Measurements from ENCODE around the gene NACA2.
A peak's percentile ranks its signal among the peaks of the same experiment; 100 is the strongest.
"Not testable (repeated sequence)": the region's sequence is repeated elsewhere in the genome, so short reads cannot be mapped to it uniquely, and the experiment has no call there.

NACA2 gene

DNA sequence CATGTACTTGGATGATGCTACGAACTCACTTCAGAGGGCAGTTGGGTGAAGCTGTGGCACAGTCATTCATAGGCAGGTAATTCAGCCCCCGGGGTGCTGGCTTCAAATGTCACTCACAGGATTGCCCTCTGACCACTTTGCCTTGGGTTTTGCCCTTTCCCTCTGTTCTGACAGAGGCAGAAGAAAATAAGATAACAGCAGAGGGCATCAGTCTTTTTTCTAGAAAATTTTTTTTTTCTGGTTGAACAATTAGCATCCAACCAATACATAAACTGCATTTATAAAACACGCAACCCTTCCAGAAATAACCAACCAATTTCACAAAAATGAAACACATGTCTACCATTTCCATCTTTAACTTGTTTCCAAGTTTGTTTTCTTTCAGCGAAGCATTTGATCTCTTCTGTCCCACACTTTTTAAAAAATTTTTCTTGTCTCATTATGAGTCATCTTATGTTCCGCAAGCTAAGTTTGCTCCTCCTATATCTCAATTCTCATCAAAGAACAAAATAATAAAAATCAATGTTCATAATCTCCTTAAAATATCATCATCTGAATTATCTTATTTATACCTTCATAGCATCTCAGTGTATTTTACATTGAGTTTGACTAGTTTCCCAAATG is 15.6 kb downstream of the NACA2 start:
- DNase-seq: no peak

DNA sequence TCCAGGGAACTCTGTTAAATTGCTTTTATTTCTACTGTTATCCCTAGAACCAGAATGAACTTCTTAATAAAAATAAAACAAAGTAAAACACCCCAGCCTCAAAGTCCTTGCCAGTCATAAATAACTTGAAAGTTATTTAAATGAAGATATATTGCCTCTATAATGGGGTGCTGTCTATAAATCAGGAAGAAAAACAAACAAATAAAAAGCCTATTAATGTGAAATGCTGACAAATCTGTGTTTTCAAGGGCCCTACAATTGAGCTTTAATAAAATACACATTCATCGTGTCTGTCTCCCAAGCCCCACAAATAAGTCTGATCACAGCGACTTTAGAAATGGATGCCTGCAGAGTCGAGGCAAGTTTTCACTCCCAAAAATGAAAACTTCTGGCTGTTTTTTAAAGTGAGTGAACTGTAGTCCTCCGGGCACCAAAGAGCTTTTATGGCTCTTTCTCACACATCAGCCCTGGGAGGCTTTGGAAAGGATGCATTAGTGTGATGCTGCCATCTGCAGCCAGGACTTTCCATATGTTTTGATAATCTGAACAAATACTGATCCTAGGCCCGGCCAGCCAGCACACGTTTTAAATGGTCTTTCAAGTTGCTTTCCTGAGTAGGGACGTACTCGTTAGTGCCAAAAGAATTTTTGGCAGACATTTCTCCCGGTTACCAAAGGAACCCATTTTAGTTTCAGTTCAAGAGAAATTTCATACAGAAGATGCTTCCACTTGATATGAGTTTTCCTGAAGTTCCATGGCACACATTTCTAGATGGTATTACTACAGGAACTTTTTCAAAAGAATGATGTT is 16.3 kb downstream of the NACA2 start:
- DNase-seq: peak; percentile 36

DNA sequence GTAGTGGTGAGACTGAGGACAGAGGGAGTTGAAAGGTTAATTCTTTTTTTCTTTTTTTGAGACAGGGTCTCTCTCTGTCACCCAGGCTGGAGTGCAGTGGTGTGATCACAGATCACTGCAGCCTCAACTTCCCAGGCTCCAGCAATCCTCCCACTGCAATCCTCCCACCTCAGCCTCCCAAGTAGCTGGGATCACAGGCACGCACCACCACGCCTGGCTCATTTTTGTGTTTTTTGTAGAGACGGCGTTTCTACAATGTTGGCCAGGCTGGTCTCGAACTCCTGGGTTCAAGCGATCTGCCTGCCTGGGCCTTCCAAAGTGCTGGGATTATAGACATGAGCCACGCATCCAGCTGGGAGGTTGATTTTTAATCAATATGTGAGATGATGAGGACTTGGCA is 18.5 kb downstream of the NACA2 start:
- not testable (repeated sequence) for DNase-seq

DNA sequence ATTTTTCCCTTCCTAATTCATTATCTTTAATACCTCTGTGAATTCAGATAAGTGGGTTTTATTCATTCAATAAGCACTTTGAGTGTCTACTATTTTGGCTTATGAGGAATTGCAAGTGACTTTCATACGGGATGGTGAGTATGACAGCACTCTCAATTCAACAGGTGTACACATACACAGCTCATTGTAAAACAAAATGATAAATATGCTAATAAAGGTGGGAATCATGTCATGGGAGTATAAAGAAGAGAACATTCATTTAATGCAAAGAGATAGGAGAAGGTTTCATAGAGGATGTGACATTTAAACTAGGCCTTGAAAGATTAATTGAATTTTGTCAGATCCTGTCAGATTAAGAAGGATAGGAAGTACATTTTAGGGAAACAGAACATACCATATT is 19.4 kb downstream of the NACA2 start:
- DNase-seq: no peak

DNA sequence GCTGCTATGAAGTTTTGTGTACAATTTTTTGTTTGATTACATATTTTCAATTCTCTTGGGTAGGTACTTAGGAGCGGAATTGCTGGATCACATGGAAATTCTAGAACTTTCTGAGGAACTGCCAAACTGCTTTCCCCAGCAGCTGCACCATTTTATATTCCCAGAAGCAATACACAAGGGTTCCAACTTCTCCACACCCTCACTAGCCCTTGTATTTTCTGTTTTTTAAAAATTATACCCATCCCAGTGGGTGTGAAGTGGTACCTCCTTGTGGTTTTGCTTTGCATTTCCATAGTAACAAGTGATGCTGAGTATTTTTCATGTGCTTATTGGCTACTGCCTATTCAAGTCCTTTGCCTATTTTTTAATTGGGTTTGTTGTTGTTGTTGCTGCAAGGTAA is 20.9 kb downstream of the NACA2 start:
- DNase-seq: no peak

DNA sequence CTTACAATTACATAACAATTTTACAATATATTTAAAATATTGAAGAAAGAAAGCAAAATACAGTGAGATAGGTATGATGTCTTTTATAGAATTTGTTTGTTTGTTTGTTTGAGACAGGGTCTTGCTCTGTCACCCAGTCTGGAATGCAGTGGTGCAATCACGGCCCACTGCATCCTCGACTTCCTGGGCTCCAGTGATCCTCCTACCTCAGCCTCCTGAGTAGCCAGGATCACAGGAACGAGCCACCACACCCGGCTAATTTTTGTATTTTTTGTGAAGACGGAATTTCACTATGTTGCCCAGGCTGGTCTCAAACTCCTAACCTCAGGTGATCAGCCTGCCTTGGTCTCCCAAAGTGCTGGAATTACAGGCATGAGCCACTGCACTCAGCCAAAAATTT is 21.5 kb downstream of the NACA2 start:
- DNase-seq: not testable (repeated sequence)

DNA sequence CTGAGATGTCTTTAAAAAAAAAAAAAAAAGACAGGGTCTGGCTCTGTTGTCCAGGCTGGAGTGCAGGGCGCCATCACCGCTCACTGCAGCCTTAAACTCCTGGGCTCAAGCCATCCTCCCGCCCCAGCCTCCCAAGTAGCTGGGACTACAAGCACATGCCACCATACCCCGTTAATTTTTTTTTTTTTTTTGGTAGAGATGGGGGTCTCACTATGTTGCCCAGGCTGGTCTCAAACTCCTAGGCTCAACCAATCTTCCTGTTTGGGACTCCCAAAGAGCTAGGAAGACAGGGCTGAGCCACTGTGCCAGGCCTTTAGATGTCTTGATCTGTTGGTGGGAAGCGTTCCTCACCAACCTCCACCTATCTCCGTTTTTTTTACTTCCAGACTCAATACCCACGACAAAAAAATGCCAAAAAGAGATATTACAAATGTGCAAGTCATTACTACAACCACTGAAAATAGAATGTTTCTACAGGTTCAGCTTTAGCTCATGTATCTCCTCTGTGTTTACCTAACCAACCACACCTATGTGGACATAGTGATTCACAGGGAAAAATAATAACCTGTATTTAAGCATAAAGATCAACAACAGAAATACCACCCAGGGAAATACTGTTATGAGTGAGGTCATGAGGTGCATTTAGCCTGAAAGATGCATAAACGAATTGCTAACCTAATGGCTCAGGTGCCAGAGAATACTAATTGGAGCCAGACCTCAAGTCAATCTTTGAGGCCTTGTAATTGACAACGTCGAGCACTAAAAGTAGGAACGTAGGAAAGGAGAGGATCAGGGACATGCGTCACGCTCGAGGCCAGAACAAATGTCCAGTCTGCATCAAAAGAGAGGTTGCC is 22.6 kb downstream of the NACA2 start:
- DNase-seq: no peak

DNA sequence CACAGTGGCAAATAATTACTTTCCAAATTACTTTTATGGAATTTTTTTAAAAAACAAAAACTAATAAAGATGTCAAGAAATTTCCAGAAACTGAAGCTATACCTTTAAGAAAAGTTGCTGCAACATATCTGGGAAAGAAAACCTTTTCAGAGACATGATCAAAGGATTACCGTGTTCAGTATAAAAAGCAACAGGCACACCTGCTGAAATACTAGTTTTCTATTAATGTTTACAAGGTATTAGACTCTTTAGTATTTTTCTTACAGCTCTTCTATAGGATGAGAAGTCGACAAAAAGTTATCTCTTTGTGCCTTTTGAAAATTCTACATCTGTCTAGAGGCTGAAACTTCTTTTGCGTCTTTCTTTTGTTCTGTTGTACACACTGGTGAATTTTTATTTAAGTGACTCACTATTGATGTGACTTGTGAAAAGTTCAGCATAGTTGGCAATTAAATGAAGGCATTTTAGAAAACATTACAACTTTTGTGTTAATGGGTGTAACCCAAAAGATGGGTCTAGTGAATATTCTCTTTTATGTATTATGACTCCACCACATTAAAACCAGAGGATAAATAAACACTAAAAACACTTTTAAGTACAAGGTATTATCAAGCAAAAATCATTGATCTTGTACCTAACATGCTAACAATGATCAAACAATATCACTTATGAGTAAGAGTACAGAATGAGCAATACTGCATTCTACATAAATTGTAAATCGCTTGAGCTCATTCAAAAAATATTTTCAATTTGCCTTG is 23.8 kb downstream of the NACA2 start:
- no peak for DNase-seq

DNA sequence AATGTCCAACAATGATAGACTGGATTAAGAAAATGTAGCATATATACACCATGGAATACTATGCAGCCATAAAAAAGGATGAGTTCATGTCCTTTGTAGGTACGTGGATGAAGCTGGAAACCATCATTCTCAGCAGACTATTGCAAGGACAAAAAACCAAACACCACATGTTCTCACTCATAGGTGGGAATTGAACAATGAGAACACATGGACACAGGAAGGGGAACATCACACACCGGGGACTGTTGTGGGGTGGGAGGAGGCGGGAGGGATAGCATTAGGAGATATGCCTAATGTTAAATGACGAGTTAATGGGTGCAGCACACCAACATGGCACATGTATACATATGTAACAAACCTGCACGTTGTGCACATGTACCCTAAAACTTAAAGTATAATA is 24.6 kb downstream of the NACA2 start:
- DNase-seq: not testable (repeated sequence)

DNA sequence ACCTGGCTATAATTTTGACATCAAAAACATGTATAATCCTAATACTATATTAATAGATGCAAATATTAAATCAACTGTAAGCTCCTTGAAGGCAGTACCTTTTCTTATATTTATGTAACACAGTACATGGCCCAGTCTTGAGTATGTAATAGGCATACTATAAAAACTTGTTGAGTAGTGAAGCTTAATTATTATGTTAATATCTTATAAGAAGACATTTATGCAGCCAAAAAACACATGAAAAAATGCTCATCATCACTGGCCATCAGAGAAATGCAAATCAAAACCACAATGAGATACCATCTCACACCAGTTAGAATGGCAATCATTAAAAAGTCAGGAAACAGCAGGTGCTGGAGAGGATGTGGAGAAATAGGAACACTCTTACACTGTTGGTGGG is 25.2 kb downstream of the NACA2 start:
- not testable (repeated sequence) for DNase-seq

DNA sequence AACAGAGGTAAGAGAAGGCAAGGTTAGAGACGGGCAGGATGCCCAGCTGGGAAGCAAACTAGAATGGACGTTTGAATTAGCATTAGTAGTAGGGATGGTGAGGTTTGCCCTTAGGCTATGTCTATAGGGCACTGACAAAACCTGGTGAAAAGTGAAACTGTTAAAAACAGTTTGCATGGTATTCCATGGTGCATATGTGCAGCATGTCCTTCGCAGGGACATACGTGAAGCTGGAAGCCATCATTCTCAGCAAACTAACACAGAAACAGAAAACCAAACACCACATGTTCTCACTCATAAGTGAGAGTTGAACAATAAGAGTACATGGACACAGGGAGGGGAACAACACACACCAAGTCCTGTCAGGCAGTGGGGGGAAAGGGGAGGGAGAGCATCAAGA is 25.8 kb downstream of the NACA2 start:
- no peak for DNase-seq

DNA sequence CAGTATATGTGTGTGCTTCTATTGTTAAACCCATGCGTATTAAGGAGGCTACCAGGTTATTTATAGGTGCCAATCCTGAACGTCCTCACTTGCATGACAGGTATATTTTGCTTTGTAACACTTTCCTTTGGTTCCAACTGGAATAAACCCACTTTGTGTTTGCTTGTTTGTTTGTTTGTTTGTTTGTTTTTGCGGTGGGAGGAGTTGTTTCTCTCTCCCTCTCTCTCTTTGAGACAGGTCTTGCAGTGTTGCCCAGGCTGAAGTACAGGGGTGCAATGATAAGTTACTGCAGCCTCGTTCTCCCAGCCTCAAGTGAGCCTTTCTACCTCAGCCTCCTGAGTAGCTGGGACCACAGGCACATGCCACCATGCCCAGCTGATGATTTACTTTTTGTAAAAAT is 28.7 kb downstream of the NACA2 start:
- DNase-seq: no peak

DNA sequence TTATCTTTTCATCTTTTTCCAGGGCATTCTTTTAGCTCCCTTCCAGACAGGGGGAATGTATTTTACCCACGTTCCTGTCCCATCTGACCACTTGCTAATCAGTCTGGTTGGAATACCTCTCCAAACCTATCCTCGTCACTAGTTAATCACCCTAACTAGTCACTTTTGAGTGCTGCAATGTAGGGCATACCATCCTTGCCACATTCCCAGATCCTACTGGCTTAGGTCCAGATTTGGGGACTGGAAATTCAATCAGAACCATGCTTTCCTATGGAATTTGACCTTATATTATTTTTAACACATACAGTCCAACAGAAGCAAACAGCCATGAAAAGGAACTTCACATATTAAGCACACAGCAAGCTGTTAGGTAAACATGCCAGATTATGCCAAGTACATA is 29.7 kb downstream of the NACA2 start:
- DNase-seq: no peak

DNA sequence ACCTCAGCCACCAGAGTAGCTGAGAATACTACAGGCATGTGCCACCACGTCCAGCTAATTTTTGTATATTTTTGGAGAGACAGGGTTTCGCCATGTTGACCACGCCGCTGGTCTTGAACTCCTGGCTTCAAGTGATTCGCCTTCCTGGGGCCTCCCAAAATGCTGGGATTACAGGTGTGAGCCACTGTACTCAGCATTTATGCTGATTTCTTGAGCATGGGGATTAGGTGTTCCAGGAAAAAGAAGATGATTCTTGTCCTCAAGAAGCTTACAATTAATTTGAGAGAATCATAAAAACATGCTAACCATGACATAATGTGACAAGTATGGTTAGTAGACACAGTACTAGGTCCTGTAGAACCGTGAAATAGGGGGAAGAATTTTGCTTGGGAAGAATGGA is 30.9 kb downstream of the NACA2 start:
- no peak for DNase-seq

DNA sequence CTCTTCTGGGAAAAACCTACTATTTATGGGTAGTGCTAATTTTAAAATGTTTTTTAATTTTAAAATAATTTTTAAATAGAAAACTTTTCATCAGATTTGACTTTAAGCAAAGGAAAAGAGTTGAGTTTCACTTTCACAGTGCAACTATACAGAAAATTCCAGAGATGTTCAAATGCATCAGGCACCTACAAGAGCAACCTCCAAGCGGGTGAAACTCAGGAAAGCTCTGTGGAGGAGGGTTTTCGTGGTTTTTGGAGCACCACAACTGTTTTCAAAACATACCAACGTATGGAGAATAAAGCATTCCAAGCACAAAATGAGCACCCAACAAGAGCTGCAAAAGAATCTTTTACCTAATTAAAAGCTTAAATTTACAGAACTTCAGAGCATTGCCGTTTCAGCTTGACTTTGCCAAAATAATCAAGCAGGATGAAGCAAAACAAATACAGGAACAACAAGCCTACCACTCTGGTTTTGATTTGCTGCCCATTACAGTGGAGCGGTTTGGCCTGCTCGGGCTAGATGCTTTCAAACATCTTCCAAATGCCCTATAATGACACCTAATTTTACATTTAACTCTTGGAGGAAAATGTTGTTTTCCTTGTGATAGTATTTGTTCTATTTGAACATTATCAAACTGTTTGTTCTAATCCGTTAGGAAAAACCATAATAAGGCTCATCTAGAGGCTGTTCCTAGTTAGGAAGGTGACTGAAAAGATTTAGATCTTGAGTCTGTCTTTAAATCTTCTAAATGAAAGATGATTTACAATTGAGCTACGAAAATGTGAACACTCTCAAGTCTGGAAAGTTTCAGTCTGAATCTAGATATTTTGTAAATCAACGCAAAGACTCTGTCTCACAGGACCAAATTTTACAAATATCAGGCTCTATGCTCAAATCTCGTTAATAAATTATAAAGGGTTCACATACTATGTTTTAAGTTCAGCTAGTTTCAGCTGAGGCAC is 34.5 kb downstream of the NACA2 start:
- peak; percentile 19 for DNase-seq

DNA sequence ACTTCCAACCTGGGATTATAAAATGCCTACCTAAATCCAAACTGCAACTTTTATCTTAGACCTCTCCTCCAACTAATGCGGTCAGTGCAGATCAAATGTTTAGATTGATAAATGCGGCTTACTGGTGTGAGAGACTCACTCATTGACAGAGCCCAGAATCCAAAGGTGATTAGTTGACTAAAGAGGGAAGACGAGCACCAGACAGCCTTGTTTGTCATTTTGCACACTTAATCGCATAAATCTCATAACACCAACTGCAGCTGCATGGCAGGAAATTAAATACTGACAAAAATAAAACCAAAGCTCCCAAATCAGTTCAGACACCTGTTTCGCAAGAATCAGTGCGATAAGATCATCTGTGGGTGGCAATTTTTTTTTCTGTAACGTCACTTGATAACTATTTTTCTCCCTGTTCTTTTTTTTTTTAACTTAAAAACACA is 35.9 kb downstream of the NACA2 start:
- no peak for DNase-seq

DNA sequence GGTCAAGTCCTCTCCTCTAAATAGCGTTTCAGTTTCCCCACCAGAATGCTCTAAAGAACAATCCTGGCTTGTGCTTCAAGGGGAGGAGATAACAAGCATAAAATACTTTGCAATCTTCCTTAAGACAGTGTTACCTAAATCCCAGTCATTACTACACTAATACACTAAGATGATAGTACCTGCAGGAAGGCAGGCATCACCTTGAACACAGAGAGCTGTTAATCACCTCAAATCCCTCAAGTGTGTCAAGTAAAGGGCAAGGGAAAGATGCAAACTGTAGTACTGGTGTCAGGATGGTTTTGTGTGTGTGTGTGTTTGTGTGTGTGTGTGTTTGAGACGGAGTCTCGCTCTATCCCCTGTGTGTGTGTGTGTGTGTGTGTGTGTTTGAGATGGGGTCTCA is 36.8 kb downstream of the NACA2 start:
- no peak for DNase-seq

DNA sequence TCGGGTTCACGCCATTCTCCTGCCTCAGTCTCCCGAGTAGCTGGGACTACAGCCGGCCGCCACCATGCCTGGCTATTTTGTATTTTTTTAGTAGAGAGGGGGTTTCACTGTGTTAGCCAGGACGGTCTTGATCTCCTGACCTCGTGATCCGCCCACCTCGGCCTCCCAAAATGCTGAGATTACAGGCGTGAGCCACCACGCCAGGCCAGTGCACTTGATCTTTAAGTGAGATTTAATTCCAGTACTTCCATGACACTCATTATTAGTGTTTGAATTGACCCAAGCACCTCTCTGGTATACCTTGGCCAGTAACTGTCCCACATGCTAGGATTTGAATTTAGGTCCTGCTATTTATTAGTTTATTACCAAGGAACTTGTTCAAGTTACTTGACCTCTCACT is 38.5 kb downstream of the NACA2 start:
- DNase-seq: not testable (repeated sequence)

DNA sequence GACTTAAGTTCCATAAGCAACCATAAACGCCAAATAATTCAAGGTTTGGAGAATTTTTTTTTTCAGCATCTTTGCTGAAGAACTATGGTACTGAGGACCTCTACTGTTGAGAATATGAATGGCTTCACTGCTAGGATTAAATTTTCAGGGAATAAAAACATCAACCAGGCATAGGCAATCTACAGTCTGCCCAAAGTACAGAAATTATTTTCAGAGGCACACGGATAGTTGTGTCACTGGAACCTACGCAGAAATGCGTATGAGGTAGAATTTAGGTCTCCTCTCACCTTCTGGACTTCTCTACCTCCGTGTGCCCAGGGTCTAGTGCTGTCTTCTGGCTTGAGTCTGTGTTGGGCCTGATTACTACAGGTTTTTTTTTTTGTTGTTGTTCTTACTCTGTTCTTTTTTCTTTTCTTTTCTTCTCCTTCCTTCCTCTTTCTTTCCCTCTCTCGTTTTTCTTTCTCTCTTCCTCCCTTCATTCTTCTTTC is 39.7 kb downstream of the NACA2 start:
- DNase-seq: peak; percentile 36

DNA sequence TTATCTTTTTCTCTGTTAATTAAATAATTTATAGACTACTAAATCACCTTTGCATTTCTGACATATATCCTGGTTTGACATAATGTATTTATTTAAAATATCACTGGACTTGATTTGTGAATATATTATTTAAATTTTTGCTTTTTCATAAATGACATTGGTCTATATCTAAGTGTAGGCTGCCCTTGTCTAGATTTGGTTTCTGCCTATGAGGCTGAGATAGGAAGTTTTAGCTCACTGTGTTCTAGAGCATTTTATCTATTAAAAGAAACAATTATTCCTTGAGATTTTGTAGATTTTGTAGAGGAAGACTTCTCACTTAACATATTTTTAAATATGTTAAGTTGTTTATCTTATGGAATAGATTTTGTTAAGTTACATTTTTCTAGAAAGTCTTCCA is 43.9 kb downstream of the NACA2 start:
- no peak for DNase-seq

DNA sequence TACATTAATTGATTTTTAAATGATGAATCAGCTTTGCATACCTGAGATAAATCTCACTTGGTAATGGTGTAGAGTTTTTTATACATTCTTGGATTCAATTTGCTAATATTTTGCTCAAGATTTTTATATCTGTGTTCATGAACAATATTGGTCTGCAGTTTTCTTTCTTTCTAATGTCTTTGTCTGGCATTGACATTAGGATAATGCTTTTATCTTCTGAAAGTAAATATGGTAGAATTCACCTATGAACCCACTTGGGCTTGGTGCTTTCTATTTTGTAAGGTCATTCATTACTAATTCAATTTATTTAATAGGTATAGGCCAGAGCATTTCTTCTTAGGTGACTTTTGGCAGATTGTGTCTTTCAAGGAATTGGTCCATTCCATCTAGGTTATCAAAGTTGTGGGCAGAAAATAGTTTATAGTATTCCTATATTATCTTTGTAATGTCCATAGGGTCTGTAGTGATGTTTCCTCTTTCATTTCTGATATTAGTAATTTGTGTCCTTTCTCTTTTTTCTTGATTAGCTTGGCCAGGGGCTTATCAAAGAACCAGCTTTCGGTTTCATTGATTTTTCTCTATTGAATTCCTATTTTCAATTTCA is 45.6 kb downstream of the NACA2 start:
- DNase-seq: no peak

Data from fibroblast of skin of right biceps (primary cell).